DOHH2 (cell line): Measurements from ENCODE around the gene SH2D2A.

Experiments
- EZH2phosphoT487 ChIP-seq: fragments of 200-600 bp; sonication (generic); IDR thresholded peaks from 2 replicates; pipeline ENCODE4 v1.6.1; 2017; ENCODE audit warnings: borderline replicate concordance, mild to moderate bottlenecking, antibody characterized with exemption, low read length, moderate library complexity, mixed read lengths
- TF ChIP-seq, protein P1 (sequence below): fragments of 200-600 bp; sonication (generic); IDR thresholded peaks from one replicate; pipeline ENCODE4 v1.5.1; 2014; ENCODE audit warnings: antibody characterized with exemption, mild to moderate bottlenecking, low read depth, low read length; ENCODE audit not compliant: poor library complexity, severe bottlenecking

DNA sequence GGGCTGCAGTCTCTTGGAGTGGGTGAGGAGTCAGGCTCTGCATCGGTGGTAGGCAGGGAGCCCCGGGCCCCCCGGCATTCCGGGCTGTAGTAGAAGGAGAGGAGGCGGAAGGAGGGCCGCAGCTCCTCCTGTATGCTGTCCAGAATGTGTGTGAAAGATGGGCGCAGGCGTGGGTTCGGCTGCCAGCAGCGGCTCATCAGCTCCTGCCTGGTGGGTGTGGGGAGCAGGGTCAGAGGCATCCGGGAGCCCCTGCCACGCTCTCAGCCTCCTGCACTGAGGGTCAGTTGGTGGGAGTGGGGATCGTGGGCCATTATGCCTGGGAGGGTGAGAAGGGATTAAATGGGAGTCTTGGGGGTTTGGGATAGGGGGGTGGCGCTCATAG lies 24.2 kb upstream of the SH2D2A start:
- TF ChIP-seq, protein P1, sequence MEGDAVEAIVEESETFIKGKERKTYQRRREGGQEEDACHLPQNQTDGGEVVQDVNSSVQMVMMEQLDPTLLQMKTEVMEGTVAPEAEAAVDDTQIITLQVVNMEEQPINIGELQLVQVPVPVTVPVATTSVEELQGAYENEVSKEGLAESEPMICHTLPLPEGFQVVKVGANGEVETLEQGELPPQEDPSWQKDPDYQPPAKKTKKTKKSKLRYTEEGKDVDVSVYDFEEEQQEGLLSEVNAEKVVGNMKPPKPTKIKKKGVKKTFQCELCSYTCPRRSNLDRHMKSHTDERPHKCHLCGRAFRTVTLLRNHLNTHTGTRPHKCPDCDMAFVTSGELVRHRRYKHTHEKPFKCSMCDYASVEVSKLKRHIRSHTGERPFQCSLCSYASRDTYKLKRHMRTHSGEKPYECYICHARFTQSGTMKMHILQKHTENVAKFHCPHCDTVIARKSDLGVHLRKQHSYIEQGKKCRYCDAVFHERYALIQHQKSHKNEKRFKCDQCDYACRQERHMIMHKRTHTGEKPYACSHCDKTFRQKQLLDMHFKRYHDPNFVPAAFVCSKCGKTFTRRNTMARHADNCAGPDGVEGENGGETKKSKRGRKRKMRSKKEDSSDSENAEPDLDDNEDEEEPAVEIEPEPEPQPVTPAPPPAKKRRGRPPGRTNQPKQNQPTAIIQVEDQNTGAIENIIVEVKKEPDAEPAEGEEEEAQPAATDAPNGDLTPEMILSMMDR: no peak
- no peak for TF ChIP-seq EZH2phosphoT487
